Activated CD4-positive, alpha-beta T cell treated with anti-CD3 and anti-CD28 coated beads, Interleukin-2, amount 50 U/mL, for 48 hours (primary cell): ENCODE measurements around the gene PRMT7.

Experiments
- DNase-seq, 2 experiments: peaks; one replicate each; pipeline ENCODE4 v3.0.0-alpha.2; 2020

PRMT7 gene

GRCh38 chr16:68310774-68311511, at the start of gene PRMT7, which contains the start of gene SLC7A6OS:
Gene PRMT7, plus strand, starts transcription at chr16:68311019. Its CDS starts 4,961 bp downstream, at chr16:68315980.
Gene SLC7A6OS, minus strand, starts transcription at chr16:68310946. Its CDS starts 20 bp downstream, at chr16:68310926.
- peak; percentile 93 to 94 for DNase-seq

- no peak for DNase-seq
Measured at GRCh38 chr16:68263559-68264127, 47.2 kb upstream of the PRMT7 start.

GRCh38 chr16:68264128-68265077, 46.4 kb upstream of the PRMT7 start, which contains the start of gene SLC7A6:
Gene SLC7A6, plus strand, starts transcription at chr16:68264526. Its CDS starts 10,201 bp downstream, at chr16:68274727.
- DNase-seq, result peak; percentile 88 to 93

- DNase-seq, result peak; percentile 57 to 70
Measured at GRCh38 chr16:68265078-68265920, 45.5 kb upstream of the PRMT7 start.

- no peak for DNase-seq
Measured at GRCh38 chr16:68267612-68268405, 43.0 kb upstream of the PRMT7 start.

- no peak for DNase-seq
Measured at GRCh38 chr16:68269793-68270192, 41.0 kb upstream of the PRMT7 start.

GRCh38 chr16:68270353-68270752, 40.5 kb upstream of the PRMT7 start:
- DNase-seq, result no peak

- DNase-seq, result no peak
Measured at GRCh38 chr16:68272507-68273209, 38.2 kb upstream of the PRMT7 start.

GRCh38 chr16:68273459-68273858, 37.4 kb upstream of the PRMT7 start:
- no peak for DNase-seq

- DNase-seq, result no peak
Measured at GRCh38 chr16:68273896-68274295, 36.9 kb upstream of the PRMT7 start.

GRCh38 chr16:68274441-68274840, 36.4 kb upstream of the PRMT7 start:
- no peak for DNase-seq

GRCh38 chr16:68275611-68276191, 35.1 kb upstream of the PRMT7 start:
- peak in 1 of 2 experiments; percentile 38 for DNase-seq

GRCh38 chr16:68276223-68276622, 34.6 kb upstream of the PRMT7 start:
- no peak for DNase-seq

GRCh38 chr16:68279726-68280558, 30.9 kb upstream of the PRMT7 start:
- no peak for DNase-seq

- DNase-seq, result no peak
Measured at GRCh38 chr16:68281368-68282063, 29.3 kb upstream of the PRMT7 start.

- no peak for DNase-seq
Measured at GRCh38 chr16:68282064-68282452, 28.8 kb upstream of the PRMT7 start.

- DNase-seq, result no peak
Measured at GRCh38 chr16:68283346-68283745, 27.5 kb upstream of the PRMT7 start.

- DNase-seq, result no peak
Measured at GRCh38 chr16:68283801-68284598, 26.8 kb upstream of the PRMT7 start.
